ENCODE results near the gene RPLP1. TPM values are rescaled to one million over a fixed set of nuclear protein-coding genes. Genes with fewer than 3 reads are reported as not detected.
"Not testable (repeated sequence)": the region's sequence is repeated elsewhere in the genome, so short reads cannot be mapped to it uniquely, and the experiment has no call there.

The RPLP1 gene
- total and polyA plus RNA-seq, 12 donors, result 1,068 to 2,100 (median 1,266) TPM

GRCh38 chr15:69443032-69443611 is 9.5 kb upstream of the RPLP1 start:
- WGBS, 2 donors, result 90 to 96% methylated on average over 5 of the region's 5 CpGs
- H3K4me1 ChIP-seq, result peaks cover 0 to 11% (median 0%) of the 10 kb centered on the region in 9 donors
- intact Hi-C loops (cut with DNase I), result no loop called here
- ATAC-seq, result no peak
- H3K9me3 ChIP-seq, result no peaks in the 10 kb centered on the region
- peaks cover 0 to 42% (median 0%) of the 10 kb centered on the region in 9 donors for H3K36me3 ChIP-seq
- no peak overlapping the region for H3K4me3 ChIP-seq
- no peak overlapping the region for H3K27ac ChIP-seq
- DNase-seq, result no peak
- TF ChIP-seq, protein P1, sequence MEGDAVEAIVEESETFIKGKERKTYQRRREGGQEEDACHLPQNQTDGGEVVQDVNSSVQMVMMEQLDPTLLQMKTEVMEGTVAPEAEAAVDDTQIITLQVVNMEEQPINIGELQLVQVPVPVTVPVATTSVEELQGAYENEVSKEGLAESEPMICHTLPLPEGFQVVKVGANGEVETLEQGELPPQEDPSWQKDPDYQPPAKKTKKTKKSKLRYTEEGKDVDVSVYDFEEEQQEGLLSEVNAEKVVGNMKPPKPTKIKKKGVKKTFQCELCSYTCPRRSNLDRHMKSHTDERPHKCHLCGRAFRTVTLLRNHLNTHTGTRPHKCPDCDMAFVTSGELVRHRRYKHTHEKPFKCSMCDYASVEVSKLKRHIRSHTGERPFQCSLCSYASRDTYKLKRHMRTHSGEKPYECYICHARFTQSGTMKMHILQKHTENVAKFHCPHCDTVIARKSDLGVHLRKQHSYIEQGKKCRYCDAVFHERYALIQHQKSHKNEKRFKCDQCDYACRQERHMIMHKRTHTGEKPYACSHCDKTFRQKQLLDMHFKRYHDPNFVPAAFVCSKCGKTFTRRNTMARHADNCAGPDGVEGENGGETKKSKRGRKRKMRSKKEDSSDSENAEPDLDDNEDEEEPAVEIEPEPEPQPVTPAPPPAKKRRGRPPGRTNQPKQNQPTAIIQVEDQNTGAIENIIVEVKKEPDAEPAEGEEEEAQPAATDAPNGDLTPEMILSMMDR (IDR thresholded peaks at IDR 0.05), result no peak
- no peaks in the 10 kb centered on the region for H3K27me3 ChIP-seq

DNA sequence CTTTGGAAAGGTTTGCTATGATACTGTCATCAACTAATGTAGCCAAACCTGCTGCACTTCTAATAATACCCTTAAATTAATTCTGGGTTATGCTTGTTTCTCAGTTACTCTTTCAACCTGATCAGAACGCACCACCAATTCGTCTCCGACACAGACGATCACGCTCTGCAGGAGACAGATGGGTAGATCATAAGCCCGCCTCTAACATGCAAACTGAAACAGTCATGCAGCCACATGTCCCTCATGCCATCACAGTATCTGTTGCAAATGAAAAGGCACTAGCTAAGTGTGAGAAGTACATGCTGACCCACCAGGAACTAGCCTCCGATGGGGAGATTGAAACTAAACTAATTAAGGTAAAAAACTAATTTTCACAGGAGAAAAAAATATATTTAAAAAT is 7.9 kb upstream of the RPLP1 start:
- 96 to 97% methylated on average over 7 of the region's 7 CpGs for WGBS, 2 donors
- intact Hi-C loops (cut with DNase I), result no loop called here
- no peaks in the 10 kb centered on the region for H3K9me3 ChIP-seq
- no peak for ATAC-seq
- H3K27ac ChIP-seq, result no peak overlapping the region
- TF ChIP-seq, protein P1 (IDR thresholded peaks at IDR 0.05), result no peak
- no peaks in the 10 kb centered on the region for H3K27me3 ChIP-seq
- DNase-seq, result no peak
- peaks cover 0 to 44% (median 0%) of the 10 kb centered on the region in 9 donors for H3K36me3 ChIP-seq
- no peak overlapping the region for H3K4me3 ChIP-seq
- peaks cover 0 to 11% (median 0%) of the 10 kb centered on the region in 9 donors for H3K4me1 ChIP-seq

GRCh38 chr15:69446953-69447352 is 5.7 kb upstream of the RPLP1 start:
- DNase-seq (no peak), ATAC-seq (peak in 4 of 8 donors; percentile 45 to 50 (median 46))
- WGBS, 2 donors, result 50 to 70% methylated on average over 2 of the region's 2 CpGs
- intact Hi-C loops (cut with DNase I), result no loop called here
- H3K9me3 ChIP-seq, result no peaks in the 10 kb centered on the region
- TF ChIP-seq, protein P1 (IDR thresholded peaks at IDR 0.05), result no peak
- H3K27ac ChIP-seq, result no peak overlapping the region
- H3K4me1 ChIP-seq, result peaks cover 0 to 17% (median 2%) of the 10 kb centered on the region in 9 donors
- H3K36me3 ChIP-seq, result peaks cover 0 to 36% (median 0%) of the 10 kb centered on the region in 9 donors
- H3K27me3 ChIP-seq, result no peaks in the 10 kb centered on the region
- H3K4me3 ChIP-seq, result no peak overlapping the region

DNA sequence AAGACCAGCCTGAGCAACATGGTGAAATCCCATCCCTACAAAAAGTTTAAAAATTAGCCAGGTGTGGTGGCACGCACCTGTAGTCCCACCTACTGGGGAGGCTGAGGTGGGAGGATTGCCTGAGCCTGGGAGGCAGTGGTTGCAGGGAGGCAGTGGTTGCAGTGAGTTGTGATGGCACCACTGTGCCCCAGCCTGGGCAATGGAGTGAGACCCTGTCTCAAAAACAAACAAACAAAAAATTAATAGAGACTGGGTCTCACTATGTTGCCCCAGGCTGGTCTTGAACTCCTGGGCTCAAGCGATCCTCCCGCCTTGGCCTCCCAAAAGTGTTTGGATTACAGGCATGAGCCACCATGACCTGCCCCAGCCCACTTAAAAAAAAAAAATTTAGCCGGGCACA is 2.4 kb upstream of the RPLP1 start:
- 98 to 99% methylated on average over 4 of the region's 4 CpGs for WGBS, 2 donors
- Histone ChIP-seq H3K4me1 (peaks cover 3 to 37% (median 22%) of the 10 kb centered on the region in 9 donors), H3K36me3 (peaks cover 0 to 49% (median 0%) of the 10 kb centered on the region in 9 donors)
- H3K27ac ChIP-seq; DNase-seq; intact Hi-C loops (cut with DNase I); H3K4me3 ChIP-seq; H3K9me3 ChIP-seq; ATAC-seq; H3K27me3 ChIP-seq: not testable (repeated sequence)

Data from heart right ventricle (tissue), 16 donors.